SIG-M5 treated with dmso at 0.1 percent for 504 hours (cell line): ENCODE measurements around the gene FCAMR.
A peak's percentile ranks its signal among the peaks of the same experiment; 100 is the strongest.

Experiments
- DNase-seq: peaks from one replicate; lab custom pipeline; 2025; ENCODE audit not compliant: unreplicated experiment; lab: John Stamatoyannopoulos, UW

The FCAMR gene

DNA sequence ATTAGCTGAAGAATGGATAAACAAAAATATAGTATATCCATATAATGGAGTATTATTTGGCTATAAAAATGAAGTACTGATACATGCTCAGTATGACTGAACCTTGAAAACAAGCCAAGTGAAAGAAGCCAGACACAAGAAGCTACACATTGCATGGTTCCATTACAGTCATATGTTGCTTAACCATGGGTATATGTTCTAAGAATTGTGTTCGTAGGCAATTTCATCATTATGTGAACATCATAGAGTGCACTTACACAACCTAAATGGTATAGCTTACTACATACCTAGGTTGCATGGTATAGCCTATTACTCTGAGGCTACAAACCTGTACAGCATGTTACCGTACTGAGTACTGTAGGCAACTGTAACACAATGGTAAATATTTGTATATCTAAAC is 28.6 kb upstream of the FCAMR start:
- peak; percentile 51 for DNase-seq

DNA sequence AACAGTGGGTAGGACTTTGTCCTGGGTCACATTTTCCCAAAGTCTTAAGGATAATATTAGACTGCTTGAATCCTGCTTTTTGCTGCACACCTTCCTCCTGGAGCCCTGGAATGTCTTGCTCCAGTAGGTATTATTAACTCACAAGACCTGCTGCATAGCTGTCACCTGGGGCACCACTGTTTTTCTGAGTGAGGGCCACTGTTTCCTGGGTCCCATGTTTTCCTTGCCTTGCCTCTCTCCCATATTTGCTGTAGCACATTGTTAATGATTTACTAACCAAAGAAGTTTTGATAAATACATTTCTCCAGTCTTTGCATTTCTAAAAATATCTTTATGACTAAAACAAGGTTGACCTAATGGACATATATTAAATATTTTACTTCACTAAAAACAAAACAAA is 22.5 kb upstream of the FCAMR start:
- DNase-seq, result no peak

DNA sequence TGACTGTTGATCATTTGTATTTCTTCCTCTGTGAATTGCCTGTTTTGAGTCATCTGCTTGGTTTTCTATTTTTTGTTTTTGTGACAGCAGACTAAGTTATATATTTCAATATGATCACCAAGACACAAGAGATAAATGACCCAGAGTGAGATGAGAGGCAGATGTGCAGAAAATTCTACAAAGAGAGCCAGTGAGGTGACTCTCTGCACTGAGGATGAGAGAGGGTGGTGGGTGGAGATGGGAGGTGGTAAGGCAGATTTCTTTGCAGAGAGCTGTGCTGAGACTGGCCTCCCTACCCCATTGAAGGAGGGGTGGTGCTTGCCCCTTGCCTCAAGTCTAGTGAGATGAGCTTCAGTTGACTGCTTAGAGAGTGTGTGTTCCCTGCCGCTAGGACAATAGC is 17.6 kb upstream of the FCAMR start:
- DNase-seq, result no peak

DNA sequence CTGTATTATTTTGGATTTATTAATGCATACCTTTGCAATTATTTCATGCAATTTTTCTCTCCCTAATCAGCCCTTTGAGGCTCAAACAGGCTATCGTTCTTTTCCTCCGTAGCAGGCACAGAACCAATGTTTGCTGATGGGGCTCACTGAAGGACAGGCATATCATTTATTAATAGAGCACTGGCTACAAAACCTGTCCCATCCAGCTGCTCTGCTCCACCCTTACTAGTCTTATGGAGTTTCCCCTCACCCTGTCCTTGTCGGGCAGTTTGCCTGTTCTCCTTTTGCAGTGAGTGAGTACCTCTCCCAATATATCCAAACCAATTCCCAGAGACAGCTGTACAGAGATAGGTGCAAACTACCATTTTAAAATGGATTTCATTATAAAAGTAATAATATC is 16.6 kb upstream of the FCAMR start:
- no peak for DNase-seq

DNA sequence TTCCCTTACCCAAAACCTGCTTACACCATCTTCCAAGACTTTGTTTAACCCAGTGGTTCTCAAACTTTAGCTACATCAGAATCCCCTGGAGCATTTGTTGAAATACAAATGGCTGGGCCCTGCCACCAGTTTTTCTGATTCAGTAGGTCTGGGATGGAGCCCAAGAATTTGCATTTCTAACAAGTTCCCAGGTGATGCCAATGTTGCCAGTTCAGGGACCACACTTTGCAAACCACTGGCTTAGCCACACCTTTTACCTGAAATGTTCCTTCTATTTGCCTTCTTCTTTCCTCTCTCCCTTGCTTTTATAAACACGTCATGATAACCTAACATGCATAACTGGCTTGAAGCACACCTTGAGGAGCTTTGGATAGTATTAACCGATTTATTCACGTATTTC is 16.1 kb upstream of the FCAMR start:
- no peak for DNase-seq

DNA sequence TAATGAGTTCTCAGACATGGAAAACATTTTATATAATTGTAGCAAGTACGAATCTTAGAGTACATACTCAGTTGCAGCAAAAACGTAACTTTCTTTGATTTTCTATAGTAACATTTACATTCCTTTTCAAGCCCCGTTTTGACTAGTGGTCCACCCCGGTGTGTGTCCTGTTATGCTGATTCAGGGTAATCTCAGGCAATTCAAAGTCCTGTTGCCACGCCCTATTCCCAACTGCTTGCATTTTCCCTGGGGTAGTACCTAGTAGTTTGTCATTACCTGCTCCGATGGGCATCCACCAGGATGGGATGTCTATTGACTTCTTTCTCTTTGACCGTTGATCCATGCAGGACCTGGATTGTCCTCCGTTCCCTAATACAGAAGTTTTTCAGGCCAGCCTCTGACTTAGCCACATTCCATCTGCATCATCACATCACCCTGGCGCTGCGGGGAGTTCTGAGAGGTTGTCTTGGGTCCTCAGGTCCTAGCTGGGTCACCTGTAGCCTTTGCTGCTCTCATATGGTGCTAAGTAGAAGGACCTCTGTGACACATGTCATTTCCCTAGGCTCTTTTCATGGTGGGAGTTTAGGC is 15.0 kb upstream of the FCAMR start:
- no peak for DNase-seq

DNA sequence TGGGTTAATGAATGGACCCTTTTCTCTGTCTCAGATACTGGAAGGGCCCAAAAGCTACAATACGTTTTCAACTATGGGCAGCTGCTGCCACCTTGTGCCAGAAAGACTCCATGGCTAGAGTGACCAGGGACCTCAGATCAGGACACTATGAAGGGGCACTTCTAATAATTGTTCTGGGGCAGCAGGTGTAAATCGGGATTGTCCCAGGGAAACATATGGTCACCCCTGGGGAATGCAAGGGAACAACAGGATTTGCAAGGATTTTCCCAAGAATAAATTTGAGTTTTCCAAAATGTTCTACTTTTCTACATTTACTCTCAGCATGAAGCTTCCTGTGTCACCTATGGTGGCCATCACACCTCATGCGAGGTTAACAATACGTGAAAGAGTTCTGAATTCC is 12.0 kb upstream of the FCAMR start:
- peak; percentile 69 for DNase-seq

DNA sequence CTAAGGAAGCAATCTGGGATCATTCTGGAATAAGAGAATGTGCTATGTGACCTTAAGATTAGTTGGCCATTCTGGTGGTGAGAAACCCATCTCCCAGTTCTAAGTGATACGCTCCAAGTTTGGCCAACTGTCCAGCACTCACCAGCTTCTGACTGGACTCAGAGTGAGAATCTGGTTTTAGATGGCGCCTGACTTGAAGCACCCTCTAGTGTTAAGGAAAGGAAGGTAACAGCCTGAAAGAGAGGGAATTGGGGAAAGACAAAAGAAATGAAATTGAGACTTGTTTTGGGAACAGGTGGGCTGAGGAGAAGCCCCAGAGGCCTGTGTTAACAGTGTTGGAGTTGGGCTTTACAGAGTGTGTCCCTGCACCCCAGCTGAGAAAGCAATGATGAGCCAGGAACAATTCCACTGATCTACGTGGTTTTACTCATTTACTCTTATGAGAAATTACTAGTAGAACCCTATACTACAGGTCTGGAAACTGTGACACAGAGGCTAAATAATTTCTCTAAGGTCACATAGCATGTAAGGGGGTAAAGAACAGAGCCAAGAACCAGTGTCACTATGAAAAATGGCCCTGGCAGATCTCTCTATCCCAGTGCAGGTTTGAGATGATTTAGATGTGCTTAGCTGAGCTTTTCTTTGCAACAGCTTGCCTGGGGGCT is 9.3 kb upstream of the FCAMR start:
- DNase-seq, result peak; percentile 63

DNA sequence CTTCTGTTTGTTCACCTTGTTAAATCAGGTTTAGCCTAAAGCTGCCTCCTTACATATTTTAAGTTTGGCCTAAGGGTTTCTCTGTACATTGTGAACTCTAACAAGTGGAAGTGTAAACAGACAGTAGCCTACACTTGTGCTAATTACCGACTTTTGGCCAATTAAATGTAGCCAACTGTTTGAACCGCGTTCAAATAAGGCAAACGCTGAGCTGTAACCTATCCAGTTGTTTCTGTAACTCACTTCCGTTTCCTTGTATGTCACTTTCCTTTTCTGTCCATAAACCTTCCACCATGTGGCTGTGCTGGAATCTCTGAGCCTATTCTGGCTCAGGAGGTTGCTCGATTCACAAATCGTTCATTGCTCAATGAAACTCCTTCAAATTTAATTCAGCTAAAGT is 8.0 kb upstream of the FCAMR start:
- no peak for DNase-seq

DNA sequence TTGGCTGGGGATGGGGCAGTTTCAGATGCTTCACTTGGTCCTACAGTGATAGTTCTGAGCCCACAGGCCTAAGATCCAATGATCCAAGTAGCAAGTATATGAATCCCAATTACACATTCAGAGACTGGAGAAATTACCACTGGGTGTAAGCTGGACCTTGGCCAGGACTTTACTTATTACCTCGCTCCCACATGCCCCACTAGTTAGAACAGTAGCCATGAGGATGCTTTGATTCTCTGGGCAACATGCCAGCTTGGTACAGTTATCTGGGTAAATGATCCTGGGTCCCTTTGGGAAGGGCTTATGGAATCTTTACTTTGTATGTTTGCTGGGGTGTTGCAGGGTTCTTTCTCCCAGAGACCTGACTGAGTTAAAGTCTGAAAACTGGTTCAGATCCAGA is 5.0 kb upstream of the FCAMR start:
- no peak for DNase-seq

DNA sequence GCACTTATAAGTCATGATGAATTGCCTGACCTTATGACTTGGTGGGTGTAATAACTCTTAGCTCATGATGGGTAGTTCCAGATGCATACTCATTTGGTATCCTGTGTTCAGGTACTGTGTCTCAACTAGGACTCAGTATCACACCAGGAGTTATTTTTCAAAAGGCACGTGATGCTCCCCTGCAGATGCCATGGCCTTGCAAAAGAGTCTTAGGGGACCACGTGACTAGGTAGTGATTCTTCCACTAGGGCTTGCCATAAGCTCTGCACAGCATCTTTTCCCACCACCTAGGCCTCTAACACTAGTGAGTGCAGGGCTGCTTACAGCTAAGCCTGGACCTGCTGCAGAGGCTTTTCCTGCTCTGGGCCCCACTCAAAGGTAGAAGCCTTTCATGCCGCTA is 3.9 kb upstream of the FCAMR start:
- no peak for DNase-seq

DNA sequence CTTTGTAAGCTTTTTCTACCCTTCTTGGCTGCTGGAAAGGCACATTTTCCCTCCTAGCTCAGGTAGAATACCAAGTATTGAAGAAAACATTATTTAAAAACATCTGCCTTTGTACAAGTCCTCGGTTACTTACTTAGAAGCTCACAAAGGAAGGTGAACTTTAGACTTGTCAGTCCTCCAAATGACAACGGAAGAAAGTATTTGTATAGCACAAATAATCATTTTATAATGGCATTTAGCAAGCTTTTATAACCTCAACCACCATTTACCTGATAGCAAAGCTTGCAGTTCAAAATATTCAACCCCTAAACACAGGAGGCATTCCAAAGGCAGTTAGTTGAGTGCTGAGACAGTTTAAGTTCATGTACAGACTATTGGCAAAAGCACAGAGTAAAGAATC is 2.5 kb upstream of the FCAMR start:
- no peak for DNase-seq

DNA sequence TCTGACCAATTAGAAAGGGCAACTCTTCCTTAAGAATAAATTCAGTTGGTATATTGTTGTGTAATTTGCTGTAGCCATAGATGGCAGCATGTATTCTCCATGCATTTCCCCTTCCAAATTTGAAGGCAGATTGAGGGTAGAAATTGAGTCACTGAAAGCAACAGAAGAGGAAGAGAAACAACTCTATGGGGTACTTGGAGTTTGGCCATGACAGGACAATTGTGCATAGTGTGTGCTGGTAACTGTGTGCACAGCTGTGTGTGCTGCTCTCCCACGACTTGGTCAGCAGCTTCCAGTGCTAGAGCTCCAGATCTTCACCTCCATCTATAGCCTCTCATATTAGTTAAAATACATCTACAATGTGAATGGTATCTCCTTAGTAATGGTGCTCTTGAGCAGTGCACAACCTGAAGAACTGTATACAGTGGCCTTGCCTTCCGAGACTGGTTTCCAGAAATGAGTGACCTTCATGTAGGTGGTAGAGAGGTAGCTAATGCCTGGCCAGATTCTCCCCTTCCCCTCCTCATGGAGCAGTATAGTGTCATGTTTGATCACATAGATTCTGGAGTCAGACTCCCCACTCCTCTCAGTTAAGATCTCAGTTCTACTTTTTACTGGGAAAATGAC is 882 bp upstream of the FCAMR start:
- DNase-seq, result peak; percentile 96

DNA sequence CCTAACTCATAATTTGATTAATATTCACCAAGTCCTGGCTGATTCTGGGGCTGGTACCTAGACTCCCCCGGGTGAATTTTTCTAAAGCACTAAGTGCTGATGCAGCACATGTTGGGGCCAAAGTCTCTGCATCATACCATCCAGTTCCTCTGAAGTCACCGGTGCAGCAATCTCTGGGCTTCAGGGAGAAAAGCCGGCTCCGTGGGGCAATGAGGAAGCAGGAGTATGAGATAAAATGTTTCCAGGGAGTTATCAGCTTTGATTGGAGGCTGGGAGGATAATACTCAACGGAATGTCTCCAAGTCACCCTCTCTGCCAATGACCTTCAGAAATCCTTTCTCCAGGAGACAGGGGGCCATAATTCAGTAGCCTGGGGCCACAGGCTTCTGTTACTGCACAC is 1.2 kb downstream of the FCAMR start:
- no peak for DNase-seq

DNA sequence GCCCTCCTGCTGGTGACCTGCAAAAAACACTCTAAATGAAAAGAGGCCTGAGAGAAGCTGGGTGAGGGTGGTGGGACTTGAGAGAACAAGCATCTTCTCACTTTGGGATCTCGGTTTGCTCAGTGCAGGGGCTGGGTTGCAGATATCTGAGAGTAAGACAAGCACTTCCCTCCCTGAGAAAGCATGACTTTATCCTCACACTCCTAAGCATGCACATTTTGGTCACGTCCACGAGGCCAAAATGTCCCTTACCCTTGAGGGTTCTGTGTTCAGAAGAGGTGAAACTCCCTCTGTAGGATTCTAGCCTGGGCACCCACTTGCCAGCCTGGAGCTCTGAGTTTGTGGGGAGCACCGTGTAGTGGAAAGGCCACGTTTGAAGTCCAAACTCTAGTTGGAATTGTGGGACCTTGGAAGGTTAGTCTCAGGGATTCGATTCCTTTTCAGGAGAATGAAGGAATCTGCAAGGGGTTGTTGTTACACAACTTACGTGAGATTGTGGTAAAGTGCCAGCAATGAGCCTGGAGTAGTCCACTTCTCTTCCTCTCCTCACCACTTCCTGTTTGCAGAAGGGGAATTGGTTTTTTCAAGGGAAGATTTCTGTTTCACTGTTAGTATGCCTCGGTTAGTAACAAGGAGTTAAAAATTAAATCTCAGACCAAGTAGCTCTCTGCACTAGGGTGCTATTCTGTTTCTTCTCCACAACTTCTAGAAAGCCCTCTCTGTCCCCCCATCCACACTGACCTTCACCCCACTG is 3.0 kb downstream of the FCAMR start:
- peak; percentile 97 for DNase-seq

DNA sequence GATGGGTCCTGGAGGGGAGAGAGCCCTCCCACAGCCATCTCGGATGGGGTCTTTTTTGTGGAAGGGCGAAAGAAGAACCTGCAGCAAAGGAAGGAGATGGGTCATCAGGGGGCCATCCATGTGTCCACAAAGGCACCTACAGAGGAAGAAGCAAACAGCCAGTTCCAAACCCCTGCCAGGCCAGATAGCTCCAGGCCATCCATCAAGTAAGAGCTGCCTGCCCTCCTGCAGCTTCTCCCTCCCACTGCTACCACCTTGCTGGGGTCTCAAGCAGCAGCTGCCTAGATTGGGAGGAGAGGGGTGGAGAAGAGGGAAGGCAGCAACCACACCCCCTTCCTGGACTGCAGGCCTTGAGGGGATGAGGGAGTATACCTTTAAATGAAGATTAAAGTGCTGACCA is 4.5 kb downstream of the FCAMR start:
- no peak for DNase-seq

DNA sequence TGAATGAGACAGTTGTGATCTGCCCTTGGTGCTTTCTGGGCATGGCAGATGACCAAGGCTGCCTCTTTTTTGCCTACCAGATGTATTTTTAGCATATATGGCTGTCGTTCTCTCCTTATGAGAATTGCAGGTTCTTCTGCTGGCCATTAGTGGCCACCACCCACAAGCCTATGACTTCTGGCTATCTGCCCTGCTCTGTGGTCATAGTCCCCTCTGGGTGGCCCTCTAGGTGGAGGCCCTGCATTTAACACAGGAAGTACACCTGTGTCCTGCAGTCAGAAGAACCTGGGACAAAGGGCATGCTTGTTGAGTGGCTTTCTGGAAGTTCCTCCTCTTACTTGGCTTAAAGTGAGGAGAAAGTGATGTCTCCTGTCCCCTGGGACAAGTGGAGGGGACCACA is 6.5 kb downstream of the FCAMR start:
- no peak for DNase-seq

DNA sequence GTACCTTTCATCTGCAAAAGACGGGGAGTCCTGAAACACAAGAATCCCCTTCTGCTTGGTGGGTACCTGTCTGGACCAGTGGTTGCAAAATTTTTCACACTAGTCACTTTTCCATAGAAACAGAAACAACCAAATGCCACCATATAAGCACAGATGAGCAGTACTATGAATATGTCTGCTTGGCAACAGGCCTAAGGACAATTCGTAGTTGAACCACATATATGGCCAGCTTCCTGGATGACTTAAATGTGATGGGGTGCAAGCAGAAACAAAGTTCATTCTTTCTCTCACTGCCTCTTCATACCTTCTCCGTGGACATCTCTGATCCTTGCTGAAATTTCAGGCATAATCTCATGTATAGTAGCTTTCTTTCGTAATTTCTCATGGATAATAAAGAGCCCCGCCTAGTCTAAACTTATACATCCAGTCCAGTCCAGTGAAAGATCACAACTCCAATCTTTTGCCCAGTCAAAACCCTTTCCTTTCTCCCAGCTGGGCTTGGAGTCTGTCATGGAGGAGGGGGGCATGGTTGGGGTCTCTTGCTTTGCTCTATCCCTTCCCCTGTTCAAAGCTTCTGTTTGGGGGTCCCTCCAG is 7.0 kb downstream of the FCAMR start:
- no peak for DNase-seq

DNA sequence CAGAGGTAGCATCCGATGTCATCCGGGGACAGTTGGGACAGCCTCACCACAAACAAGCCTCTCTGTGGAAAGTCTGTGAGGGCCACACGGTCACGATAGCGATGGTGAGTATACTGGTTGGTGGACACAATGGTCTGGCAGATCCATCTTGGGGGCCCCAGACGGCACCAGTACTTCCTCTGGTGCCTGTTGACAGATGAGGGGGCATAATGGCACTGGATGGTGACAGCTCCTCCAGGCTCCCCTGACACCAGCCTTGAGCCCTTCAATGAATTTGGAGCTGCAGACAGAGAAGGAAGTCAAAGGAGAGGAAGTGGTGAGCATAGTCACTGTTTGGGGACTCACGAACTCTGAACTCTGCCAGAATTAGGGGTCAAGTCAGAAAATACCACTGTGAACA is 8.0 kb downstream of the FCAMR start:
- DNase-seq, result peak; percentile 85

DNA sequence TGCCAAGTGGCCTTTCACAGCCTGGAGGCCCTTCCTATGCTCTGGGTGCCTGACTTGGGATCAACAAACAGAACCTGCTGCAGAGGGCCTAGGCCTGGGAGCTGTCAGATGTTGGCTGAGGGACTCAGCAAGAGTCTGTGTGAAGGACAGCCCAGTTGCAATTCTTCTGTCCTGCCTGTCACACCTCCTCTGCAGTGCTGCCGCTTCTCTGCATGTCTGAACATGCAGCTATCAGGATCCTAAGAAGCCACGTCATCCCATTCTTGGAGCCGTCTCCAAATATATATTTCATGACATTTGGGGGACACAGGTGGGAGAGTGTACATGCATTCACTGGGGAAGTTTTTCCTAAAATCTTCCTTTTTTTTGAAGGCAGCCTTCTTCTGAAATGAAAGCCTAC is 8.6 kb downstream of the FCAMR start:
- no peak for DNase-seq

DNA sequence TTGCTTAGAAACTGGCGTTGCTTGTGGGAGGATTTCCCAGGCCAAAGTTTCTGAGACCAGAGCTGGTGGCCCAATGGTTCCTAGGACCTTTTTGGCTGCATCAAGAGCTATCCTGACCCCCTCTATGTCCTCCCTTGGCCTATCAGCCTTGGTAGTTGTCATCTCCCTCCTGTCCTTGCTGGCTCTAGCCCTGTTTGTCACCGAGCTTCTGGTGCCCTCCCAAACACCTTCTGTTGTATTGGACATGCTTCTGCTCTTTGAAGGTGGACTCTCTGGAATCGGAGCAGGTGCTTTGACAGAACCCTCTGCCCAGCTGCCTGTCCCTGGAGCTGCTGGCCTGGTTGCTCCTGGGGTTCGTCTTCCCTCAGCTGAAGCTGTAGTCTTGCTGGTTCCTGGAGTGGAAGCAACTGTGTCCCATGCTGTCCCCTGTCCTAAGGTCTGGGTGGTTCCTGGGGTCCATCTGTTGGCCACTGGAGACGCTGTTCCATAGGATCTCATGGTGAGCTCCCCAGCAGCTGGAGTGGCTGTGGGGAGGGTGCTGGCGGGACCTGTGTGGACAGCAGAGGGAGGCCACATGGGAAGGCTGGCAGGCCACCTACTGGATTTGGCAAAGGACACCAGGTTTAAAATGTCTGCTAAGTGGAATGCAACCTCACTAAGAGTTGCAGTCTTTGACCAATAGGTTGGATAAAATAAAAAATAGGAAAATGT is 9.4 kb downstream of the FCAMR start:
- no peak for DNase-seq
